HG03025 (cell line): ENCODE measurements around the gene WNT2.

Experiments
- ATAC-seq: cut with Tn5 transposase; IDR thresholded peaks from one replicate; pipeline ENCODE4 v1.9.1; 2021; ENCODE audit warnings: mild to moderate bottlenecking, moderate library complexity; ENCODE audit not compliant: unreplicated experiment, low FRiP score

The WNT2 gene

DNA sequence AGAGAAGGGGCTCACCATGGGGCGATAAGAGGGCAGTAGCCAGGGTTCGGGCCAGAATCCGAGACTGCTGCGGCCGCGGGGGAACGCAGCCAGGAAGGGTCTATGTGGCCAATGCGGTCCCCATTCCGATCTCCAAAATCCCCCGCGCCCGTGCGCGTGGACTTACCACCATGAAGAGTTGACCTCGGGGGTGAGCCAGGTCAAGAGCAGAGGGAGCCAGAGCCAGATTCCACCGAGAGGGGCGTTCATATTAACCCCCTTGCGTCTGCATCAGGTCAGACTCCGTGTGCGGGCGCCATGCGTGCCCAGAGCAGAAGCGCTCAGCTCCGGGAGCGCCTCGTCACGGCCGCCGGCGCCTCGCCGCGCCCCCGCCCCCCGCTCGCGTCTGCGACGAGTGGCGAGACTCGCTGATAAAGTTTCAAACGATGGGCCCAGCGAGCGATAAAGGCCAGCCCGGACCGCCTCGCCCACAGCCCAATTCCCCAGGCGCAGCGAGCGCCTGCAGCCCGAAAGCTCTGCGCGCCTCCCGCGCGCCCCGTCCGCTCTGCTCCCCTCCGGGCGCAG, at the start of gene WNT2:
TSS of gene WNT2 (minus strand) at position 318 of the 564 bp plus-strand sequence. CDS start at position 249, 69 bp downstream.
- ATAC-seq = no peak

DNA sequence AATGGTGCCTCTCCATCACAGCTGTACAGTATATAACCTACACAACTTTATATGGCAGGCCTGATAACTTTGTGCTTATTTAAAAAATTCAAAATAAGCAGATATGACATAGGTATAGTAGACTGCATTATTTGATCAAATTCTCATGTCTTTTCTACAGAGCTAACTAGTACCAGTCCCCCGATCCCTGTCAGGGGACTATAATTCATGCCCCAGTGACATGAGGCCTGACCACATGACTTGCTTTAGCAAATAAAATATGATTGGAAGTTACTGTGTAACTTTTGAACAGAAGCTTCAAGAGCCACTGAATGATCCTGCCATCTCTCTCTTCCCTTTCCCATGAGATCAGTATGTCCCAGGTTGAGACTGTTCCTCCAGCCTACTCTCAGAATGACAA, 49.2 kb upstream of the WNT2 start:
- no peak for ATAC-seq

DNA sequence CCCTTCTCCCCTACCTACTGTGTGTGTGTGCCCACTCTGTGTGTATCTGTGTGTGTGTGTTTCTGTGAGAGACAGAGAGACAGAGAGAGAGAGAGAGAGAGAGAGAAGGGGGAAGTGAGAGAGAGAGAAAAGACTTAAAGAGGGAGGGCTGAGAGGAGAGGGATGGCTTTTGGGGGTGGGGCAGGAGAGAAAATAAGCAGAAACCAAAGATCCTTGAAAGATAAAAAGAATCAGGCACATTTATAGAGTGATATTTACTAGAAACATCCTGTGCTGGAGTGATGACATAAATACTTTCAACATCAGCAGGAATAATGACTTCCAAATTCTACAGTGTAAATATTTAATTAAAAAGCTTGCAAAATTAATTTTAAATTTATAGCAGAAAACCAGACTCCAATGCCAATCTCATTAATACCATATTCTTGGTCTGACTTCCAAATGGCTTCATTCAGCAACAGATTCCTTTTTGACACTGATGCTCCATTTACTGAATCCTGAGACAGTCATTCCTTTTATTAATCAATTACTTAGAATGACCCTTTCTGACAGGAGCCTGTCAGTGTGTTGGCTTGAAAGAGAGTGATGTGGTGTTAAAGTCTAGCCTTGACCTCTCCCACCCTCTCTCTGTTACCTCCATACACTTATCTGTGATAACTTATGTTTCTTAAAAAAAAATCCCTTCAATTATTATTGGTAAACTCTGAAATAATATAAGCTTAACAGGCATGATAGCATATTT, 41.7 kb upstream of the WNT2 start:
- ATAC-seq = no peak

DNA sequence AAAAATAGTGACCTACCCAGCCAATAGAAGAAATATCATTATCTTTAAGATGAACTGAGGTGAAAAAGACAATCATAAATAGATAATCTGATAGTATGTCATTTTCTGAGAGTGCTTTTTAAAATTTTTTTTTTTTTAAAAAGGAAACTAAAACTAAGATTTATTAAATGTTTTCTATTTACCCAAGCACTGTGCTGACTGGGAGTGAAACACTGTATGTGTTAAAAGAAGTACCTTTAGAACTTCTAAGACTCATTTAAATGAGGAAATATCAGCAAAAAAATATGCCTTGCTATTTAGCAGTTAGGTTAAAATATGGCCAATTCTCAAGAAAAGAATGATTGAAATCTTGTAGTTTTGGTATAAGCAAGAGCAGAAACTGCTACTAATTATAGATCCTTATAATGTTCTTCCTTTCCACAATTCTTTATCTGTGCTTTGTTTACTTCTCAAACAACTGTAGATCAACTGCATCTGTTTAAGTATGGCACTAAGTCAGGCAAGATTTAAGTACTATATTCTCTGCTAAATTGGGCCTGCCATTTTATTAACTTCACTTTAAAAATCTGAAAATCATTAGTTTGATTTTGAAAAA, 39.5 kb upstream of the WNT2 start:
- ATAC-seq = no peak

DNA sequence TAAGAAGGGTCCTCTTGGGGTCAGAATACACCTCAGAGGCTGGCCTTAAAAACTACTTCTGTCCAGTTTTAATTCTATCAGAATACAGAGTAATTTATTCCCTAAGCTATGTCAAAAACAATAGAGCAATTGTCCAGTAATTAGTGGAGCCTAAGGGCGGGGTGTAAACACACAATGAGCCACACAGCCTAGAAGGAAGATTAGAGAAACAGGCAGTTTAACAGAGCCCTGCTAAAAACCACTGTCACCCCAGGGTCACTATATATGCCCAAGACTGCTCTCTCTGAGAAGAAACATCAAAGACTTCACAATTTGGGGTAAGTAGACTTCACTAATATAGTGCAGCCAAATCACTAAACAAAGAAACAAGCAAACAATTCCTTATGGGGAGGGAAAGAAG, 27.2 kb upstream of the WNT2 start:
- no peak for ATAC-seq

DNA sequence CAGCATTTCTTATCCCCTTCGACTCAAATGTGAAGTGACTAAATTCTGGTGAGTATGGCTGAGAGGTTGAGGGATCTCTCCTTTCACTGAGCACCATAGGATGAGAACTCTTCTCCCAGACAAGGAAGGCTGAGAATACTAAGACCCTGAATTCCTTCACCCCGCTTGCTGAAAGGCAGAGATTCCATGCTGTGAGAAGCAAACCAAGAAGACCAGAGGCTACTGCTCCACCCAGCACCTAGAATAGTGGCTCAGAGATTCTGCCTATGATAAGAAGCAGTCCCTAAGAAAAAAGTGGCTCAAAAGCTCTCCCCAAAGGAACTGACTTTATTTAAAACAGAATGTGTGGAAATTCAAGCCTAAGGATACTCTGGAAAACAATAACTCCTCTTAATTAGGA, 26.7 kb upstream of the WNT2 start:
- no peak for ATAC-seq

DNA sequence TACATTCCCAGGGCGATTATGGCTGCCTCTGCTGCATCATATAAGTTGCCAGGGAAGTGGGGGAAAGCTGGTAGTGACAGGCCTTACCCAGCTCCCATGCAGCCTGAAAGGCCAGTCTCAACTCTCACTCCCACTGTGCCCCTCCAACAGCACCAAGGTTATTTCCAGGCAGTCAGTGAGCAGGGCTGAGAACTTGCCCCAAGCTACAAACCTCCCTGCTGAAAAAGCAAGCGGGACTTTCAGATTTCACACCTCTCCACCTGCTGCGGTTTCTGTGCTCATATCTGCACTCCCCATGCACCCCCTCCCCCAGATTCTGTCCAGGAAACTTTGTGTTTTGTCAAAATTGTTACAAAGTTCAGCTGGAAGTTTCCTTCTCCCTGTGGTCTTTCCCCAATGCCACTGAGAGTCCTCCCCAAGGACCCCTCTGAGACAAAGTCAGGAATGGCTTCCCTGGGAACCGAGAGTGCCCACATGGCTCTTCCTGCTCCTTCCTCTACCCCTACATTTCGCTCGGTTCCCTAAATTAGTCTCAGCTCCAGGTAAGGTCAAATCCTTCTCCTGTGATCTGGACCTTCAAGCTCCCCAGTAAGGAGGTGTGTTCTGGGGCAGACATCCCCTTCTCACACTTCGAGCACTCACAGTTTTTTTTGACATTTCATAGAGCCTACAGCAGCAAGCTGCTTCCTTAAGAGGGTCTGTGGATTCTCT, 25.3 kb upstream of the WNT2 start:
- peak; percentile 93 for ATAC-seq

DNA sequence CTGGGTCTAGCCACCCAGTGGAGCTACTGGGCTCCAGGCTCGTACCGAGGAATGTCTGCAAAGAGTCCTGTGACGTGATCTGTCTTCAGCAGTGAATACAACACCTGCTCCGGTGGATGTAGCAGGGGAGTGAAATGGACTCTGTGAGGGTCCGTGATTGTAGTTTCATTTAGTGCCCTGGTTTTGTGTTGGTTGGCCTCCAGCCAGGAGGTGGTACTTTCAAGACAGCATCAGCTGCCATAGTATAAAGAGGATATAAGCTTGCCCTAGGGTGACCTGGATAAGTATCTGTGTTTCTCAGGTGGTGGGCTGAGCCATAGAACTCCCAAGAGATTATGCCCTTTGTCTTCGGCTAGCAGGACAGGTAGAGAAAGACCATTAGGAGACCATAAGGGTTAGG, 24.6 kb upstream of the WNT2 start:
- peak; percentile 11 for ATAC-seq

DNA sequence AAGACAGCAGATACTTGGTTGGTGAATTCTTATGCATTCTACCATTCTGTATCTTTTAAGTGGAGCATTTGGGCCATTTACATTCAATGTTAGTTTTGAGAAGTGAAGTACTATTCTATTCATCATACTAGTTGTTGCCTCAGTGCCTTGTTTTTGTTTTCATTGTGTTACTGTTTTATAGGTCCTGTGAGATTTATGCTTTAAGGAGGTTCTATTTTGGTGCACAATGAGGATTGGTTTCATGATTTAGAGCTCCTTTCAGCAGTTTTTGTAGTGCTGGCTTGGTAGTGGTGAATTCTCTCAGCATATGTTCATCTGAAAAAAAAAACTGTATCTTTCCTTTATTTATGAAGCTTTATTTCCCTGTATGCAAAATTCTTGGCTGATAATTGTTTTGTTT, 23.3 kb upstream of the WNT2 start:
- ATAC-seq = no peak

DNA sequence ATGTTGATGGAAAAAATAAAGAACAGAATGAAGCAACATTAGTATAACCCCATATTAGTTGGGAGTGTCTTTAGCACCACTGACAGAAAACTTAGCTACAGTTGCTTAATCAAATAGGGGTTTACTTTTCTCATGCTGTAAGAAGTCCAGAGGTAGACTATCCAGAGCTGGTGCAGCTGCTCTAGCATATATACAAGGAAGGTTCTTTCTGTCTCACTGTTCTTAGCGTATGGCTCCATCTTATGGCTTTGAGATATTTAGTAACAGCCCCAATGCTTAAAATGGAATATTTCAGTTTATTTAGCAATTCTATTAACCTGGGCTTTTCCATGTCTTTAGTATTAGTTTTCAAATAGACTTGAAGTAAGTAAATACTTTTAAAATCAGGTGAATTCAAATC, 15.2 kb upstream of the WNT2 start:
- no peak for ATAC-seq

DNA sequence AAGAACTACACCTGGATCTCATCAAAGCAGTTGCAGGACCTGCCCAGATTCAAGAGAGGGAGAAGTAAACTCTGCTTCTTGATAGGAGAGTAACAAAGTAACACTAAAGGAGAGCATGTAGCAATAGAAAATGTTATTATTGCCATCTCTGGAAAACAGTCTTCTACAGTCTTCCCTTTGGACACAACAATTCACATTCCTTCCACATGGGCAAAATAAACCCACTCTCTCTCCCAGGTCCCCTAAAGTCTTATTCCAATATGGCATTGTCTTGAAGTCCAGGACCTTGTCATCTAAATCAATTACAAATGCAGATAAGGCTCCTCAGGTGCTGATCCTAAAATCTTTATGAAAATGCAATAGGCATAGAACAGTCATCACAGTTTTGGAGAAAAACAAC, 10.3 kb upstream of the WNT2 start:
- no peak for ATAC-seq

DNA sequence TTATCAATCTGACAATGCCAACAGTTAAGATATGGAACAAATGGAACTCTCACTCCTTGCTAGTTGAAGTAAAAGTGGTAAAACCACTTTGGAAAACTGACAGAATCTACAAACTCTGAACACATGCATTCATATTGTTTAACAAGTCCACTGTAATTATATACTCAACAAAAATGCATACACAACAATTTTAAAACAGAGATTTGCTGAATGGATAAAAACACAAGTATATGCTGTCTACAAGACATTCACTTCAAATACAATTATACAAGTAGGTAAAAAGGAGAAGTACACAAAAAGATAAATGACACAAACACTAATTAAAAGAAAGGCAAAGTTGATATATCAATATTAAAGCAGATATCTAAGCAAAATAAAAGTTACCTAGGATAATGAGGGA, 9.2 kb upstream of the WNT2 start:
- ATAC-seq = no peak

DNA sequence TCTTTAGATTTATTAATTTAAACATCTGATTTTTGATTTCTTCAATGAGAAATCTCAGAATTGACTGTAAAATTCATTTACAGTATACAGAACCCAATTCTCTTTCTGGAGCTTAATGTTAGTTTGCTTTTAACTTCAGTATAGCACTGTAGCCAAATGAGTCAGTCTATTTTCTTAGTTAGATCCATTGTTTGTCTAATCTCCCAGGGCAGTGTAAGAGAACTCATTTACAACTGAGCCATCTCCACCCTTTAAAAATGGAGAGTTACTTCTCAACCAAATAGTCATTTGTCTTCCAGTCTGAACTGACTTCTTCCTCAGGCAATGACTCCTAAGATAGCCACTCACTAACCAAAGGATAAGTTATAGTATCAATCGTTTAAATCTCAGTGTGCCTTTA, 3.0 kb upstream of the WNT2 start:
- no peak for ATAC-seq

DNA sequence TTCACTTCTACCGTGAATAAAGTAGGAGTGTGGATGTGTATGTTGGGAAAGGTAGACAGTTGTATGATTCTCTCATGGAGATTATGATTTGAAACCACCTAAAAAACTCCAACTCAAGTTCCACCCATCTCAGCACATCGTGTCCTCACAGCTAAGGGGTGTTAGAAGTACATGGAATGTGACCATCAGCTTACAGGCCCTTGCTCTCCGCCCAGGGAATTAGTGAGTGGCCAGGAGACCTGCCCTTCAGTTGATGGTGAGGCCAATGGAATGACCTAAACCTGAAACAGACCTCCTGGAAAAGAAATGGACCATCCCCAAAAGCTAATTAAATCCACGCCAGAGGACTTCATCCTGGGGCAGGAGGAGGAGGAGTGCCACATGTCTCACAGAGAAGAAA, 2.1 kb upstream of the WNT2 start:
- ATAC-seq = no peak

DNA sequence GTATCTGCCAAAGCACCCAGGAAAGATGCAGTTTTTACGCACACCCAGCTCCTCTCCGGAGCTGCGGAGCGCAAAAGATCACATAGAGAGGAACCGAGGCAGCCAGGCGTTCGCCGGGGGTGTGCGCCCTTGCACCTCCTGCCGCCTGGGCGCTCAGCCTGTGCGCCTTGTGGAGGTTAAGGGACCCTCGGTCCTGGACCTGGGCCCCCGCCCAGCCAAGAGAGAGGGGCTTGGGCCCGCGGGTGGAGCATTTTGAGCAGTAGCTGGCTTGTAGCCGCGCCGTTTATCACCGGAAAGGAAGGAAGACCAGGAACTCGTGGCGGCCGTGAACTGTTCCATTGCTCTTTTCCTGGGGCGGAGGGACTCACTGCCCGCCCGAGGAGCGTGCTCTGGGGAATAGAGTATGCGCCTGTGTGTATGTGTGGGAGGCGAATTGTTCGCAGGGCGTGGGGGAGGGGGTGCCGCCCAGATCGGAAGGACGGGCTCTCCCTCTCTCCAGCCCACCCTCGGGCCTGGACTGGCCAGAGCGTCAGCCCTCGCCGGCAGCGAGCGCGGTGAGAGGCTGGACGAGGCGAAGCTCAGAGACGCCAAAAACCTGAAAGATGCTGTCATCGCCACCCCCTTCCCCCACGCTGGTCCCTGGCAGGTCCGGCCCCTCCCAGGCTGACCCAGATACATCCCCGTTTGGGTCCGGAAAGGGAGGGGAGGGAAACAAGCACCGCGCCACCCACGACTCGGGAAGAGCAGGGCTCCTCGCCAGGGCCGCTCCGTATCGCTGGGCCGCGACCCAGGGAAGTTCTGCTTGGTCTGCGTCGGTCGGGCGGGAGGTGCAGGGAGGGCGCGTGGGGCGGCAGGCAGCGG, 1.2 kb upstream of the WNT2 start:
- ATAC-seq = no peak

DNA sequence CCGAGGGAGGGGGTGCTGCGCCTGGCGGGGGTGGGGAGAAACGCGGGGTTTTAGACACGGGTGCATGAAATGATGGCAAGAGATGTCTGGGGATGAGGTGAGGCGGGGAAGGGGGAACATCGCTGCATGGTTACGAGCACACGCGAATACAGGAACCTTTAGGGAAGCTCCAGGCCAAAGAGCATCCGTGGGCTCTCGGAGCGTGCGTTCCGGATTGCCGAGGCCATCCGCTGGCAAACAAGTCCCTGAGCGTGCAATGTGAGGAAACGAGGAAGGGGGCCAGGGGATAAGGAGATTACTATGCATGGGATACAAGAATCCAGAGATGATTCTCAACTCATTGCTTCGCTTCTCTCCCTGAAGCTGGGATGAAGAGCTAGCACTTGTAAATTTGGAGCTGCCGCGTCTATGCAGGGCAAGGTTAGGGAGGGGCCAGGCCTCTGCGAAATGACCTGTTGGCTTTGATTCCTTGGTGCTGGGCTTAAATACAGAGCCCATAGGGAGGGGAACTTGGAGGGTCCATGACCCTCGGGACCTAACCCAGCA, 520 bp upstream of the WNT2 start:
- no peak for ATAC-seq

DNA sequence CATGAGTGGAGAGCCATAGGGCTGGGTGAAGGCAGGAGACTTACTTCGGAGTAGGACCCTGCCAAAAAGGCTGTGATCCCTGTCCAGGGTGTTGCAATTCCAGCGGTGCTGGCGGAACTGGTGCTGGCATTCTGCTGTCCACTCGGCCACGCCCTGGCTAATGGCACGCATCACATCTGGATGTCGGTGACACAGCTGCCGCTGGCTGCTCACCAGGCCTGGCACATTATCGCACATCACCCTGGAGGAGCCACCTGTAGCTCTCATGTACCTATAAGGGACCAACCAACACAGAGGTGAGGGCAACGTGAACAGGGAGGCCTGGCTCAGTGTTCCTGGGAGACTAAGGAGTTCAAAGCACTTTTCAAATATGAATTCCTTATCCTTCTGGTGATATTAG, 2.3 kb downstream of the WNT2 start:
- no peak for ATAC-seq

DNA sequence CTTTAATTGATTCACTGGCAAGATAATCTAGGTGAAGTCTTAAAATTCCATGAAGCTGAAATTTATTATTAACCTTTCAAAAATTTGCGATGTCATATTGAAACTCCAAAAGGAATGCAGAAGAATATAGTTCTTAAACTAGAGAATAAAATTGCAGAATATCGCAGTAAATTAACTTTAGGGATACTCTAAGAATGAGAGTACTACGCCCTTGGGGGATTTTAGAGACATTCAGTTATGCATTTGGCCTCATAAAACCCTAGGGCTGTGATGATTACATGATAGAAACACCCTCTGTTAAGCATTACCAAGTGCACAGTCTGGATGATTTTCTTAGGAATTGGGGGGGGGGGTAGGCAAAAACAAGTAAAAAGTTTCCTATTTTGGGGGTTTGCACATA, 3.7 kb downstream of the WNT2 start:
- ATAC-seq = no peak

DNA sequence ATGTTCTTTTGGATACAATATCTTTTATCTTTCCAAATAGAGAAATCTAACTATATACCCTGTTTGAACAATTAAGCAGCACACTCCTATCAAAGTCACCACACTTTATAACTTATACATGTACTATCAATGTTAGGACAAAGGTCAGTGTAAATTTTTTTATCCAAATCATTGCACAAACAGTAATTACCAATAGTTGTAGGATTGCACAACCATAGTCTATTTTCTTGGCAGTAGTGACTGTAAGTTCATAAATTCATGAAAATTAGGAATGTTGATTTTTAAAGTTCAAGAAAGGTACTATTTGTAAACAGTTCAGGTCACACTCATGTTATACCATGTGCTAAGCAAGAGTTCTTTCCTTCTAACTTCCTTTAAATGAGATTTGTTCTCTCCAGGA, 9.3 kb downstream of the WNT2 start:
- no peak for ATAC-seq
